Spleen (tissue), 11 donors: ENCODE data around the gene KCNJ14. TPM values are rescaled to one million over a fixed set of nuclear protein-coding genes. Genes with fewer than 3 reads are reported as not detected.
A peak's percentile ranks its signal among the peaks of the same experiment; 100 is the strongest.

Source experiments
- DNase-seq: peaks from one replicate; pipeline ENCODE4 v3.0.0-alpha.2; 2020
- H3K27ac ChIP-seq, 8 donors: fragments of 200-600 bp; sonication (generic) in 7 of 8; 1 replicate in 4 of 8; 2 replicates in 4 of 8; pipeline versions ENCODE4 v1.5.0 to v1.8.0; 2016 to 2021; ENCODE audit warnings: inconsistent platforms in 4 of 8, mild to moderate bottlenecking in 4 of 8, moderate library complexity in 1 of 8
- H3K27me3 ChIP-seq, 7 donors: fragments of 200-600 bp; sonication (generic) in 6 of 7; replicated peaks in 1 of 7; 1 replicate in 4 of 7; 2 replicates in 3 of 7; pipeline versions ENCODE4 v1.5.0 to v1.8.0; 2016 to 2021; ENCODE audit warnings: inconsistent platforms in 3 of 7, mild to moderate bottlenecking in 1 of 7
- H3K36me3 ChIP-seq, 6 donors: fragments of 200-600 bp; sonication (generic) in 5 of 6; 1 replicate in 4 of 6; 2 replicates in 2 of 6; pipeline versions ENCODE4 v1.5.0 to v1.8.0; 2016 to 2021; ENCODE audit warnings: inconsistent platforms in 2 of 6
- H3K4me1 ChIP-seq, 6 donors: fragments of 200-600 bp; sonication (generic) in 5 of 6; 1 replicate in 3 of 6; 2 replicates in 3 of 6; pipeline versions ENCODE4 v1.5.0 to v1.8.0; 2016 to 2021; ENCODE audit warnings: inconsistent platforms in 3 of 6
- H3K4me3 ChIP-seq, 8 donors: fragments of 200-600 bp; sonication (generic) in 7 of 8; 1 replicate in 4 of 8; 2 replicates in 4 of 8; pipeline versions ENCODE4 v1.5.0 to v1.8.0; 2016 to 2021; ENCODE audit warnings: inconsistent platforms in 4 of 8, mild to moderate bottlenecking in 4 of 8, moderate library complexity in 2 of 8
- H3K9me3 ChIP-seq, 8 donors: fragments of 200-600 bp; sonication (generic) in 7 of 8; 1 replicate in 4 of 8; 2 replicates in 4 of 8; pipeline versions ENCODE4 v1.5.0 to v1.8.0; 2016 to 2021; ENCODE audit warnings: inconsistent platforms in 4 of 8
- POLR2A ChIP-seq, 3 donors: fragments of 450-650 bp; IDR thresholded peaks; one replicate each; pipeline ENCODE4 v1.5.1; 2017; ENCODE audit warnings: antibody characterized with exemption in 3 of 3, mild to moderate bottlenecking in 1 of 3
- POLR2AphosphoS5 ChIP-seq, 3 donors: sonication (generic); formaldehyde crosslinking; IDR thresholded peaks; one replicate each; pipeline ENCODE4 v1.5.1; 2017; ENCODE audit warnings: antibody characterized with exemption in 3 of 3
- WGBS, 5 donors: extraction: QIAGEN DNeasy Blood & Tissue Kit in 3 of 5; methylation state at CpG; one replicate each; pipeline versions ENCODE4 v1.1.5 to v1.1.7; 2013 to 2018; 5-methylcytosine and 5-hydroxymethylcytosine counted together
- intact Hi-C: fragments of 100-400 bp; cut with DNase I; formaldehyde crosslinking; loops from one replicate; pipeline ENCODE4 v1.15.0; 2023; ENCODE audit warnings: low total_unique reads
- polyA plus RNA-seq, 3 donors: library from polyadenylated mRNA; stranded (reverse); fragments of 200-250 nt; gene quantifications; one replicate each; pipeline ENCODE4 v1.2.1, GENCODE V29; 2013
- total RNA-seq, 7 donors: library from RNA; depleted of rRNA in 3 of 7; stranded (reverse); fragments of >200 nt in 3 of 7; fragmentation: NEBNext Ultra II Directional in 4 of 7; extraction: Animal tissue kit (Norgen Biotek cat#: 25700) in 4 of 7; gene quantifications; one replicate each; pipeline versions ENCODE4 v1.1.0 to v1.2.1, GENCODE V29; 2016 to 2021
- TF ChIP-seq, protein P1 (sequence below), 11 experiments: fragments of 200-600 bp in 7 of 11; fragments of 450-650 bp in 4 of 11; sonication (generic) in 4 of 11; IDR thresholded peaks in 8 of 11; conservative IDR thresholded peaks in 3 of 11; 1 replicate in 7 of 11; 2 replicates in 4 of 11; pipeline versions ENCODE4 v1.4.0 to v1.8.0; 2016 to 2021; ENCODE audit warnings: antibody characterized with exemption in 11 of 11, inconsistent platforms in 4 of 11, mild to moderate bottlenecking in 1 of 11
- donor health status: healthy with polysubstance abuse.
- donor health status: DM: no; HTN: no; CAD: no; lungs with moderate emphysema.
- donor health status: DM: no; HTN: no; CAD: no.
- donor health status: Bipolar disorder and iron deficiency.
- donor health status: healthy.
- donor health status: DM: no; HTN: no; CAD: no.
- donor health status: DM: yes; HTN: yes; CAD: no.

Gene KCNJ14
- total and polyA plus RNA-seq, 10 donors: 0.26 to 1.4 (median 0.74) TPM

- Histone ChIP-seq H3K27ac (peak overlapping the region in 2 of 8 donors; percentile 17 to 23), H3K4me3 (peak overlapping the region in 3 of 8 donors; percentile 4 to 53 (median 6))
These were observed 45.6 kb downstream of the KCNJ14 start for GRCh38 chr19:48500830-48501493.

GRCh38 chr19:48501494-48502349, 46.3 kb downstream of the KCNJ14 start:
- Histone ChIP-seq H3K27me3 (peaks cover 0 to 61% (median 48%) of the 10 kb centered on the region in 7 donors), H3K4me1 (peaks cover 4 to 42% (median 9%) of the 10 kb centered on the region in 6 donors), H3K4me3 (peak overlapping the region in 3 of 8 donors; percentile 4 to 53 (median 6)), H3K27ac (peak overlapping the region in 4 of 8 donors; percentile 22 to 70 (median 44)), H3K9me3 (no peaks in the 10 kb centered on the region), H3K36me3 (no peaks in the 10 kb centered on the region)
- TF ChIP-seq, protein P1, sequence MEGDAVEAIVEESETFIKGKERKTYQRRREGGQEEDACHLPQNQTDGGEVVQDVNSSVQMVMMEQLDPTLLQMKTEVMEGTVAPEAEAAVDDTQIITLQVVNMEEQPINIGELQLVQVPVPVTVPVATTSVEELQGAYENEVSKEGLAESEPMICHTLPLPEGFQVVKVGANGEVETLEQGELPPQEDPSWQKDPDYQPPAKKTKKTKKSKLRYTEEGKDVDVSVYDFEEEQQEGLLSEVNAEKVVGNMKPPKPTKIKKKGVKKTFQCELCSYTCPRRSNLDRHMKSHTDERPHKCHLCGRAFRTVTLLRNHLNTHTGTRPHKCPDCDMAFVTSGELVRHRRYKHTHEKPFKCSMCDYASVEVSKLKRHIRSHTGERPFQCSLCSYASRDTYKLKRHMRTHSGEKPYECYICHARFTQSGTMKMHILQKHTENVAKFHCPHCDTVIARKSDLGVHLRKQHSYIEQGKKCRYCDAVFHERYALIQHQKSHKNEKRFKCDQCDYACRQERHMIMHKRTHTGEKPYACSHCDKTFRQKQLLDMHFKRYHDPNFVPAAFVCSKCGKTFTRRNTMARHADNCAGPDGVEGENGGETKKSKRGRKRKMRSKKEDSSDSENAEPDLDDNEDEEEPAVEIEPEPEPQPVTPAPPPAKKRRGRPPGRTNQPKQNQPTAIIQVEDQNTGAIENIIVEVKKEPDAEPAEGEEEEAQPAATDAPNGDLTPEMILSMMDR (IDR thresholded peaks at IDR 0.05 in 8 of 11, conservative IDR thresholded peaks at IDR 0.05 in 3 of 11): no peak
- peak in 1 of 3 donors; percentile 20 for TF ChIP-seq POLR2AphosphoS5 (IDR thresholded peaks at IDR 0.05)
- intact Hi-C loops: loop anchor here (10.0 kb wide), 1 partner anchor 83 kb away; no protein-coding TSS in a partner anchor
- no peak for DNase-seq
- 2 to 8% (median 4%) methylated on average over 11 to 20 of the region's 20 CpGs for whole genome bisulfite sequencing, 5 donors

More at GRCh38 chr19:48500830-48501493, 45.6 kb downstream of the KCNJ14 start:
- H3K27me3 ChIP-seq: peaks cover 0 to 69% (median 50%) of the 10 kb centered on the region in 7 donors
- H3K9me3 ChIP-seq: no peaks in the 10 kb centered on the region
- TF ChIP-seq POLR2AphosphoS5 (IDR thresholded peaks at IDR 0.05) (no peak), POLR2A (IDR thresholded peaks at IDR 0.05) (no peak)
- TF ChIP-seq, protein P1 (IDR thresholded peaks at IDR 0.05 in 8 of 11, conservative IDR thresholded peaks at IDR 0.05 in 3 of 11): no peak
- H3K4me1 ChIP-seq: peaks cover 4 to 42% (median 9%) of the 10 kb centered on the region in 6 donors
- intact Hi-C loops: loop anchor here (10.0 kb wide), 1 partner anchor 84 kb away; no protein-coding TSS in a partner anchor
- H3K36me3 ChIP-seq: no peaks in the 10 kb centered on the region
- DNase-seq: no peak
- 55 to 82% (median 61%) methylated on average over 10 to 32 of the region's 32 CpGs for WGBS, 5 donors

DNA sequence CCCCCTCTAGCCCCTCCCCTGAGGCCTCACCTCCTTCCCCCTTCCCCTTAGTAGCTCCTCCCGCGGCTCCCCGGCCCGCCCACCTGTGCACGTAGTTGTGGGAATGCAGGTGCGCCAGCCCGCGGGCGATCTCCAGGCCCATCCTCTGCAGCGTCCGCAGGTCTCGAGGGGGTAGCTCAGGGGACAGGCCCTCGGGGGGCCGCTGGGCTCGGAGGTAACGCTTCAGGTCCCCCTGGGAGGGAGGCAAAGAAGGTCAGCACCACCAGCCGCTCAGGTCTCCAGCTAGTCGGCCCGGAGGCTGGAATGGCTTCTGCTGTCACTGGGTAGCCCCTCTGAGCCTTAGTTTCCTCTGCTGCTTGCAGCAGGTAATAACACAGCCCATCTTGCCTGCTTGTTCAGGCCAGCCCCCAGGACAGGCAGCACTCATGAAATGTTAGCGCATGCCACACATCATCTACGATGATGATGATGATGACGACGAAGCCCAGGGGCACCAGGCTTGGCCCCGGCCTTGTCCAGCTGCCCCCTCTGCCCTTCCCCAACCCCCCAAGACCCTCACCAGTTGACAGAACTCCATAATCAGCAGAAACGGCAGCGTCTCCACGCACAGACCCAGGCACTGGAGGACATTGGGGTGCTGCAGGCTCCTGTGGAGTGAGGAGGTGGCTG, 47.1 kb downstream of the KCNJ14 start:
- Histone ChIP-seq H3K9me3 (no peaks in the 10 kb centered on the region), H3K36me3 (no peaks in the 10 kb centered on the region), H3K27ac (peak overlapping the region in 4 of 8 donors; percentile 22 to 70 (median 44)), H3K27me3 (peaks cover 0 to 54% (median 40%) of the 10 kb centered on the region in 7 donors), H3K4me3 (peak overlapping the region in 1 of 8 donors; percentile 53), H3K4me1 (peaks cover 4 to 39% (median 8%) of the 10 kb centered on the region in 6 donors)
- DNase-seq: peak; percentile 88
- intact Hi-C loops: loop anchor here (10.0 kb wide), 1 partner anchor 82 kb away; no protein-coding TSS in a partner anchor
- WGBS, 5 donors: 25 to 37% (median 30%) methylated on average over 18 to 27 of the region's 27 CpGs
- TF ChIP-seq, protein P1 (IDR thresholded peaks at IDR 0.05 in 8 of 11, conservative IDR thresholded peaks at IDR 0.05 in 3 of 11): no peak
- TF ChIP-seq POLR2AphosphoS5 (IDR thresholded peaks at IDR 0.05): peak in 2 of 3 donors; percentile 32 to 42
